Peyer's patch (tissue), 4 donors: ENCODE data around the gene FEN1. TPM values are rescaled to one million over a fixed set of nuclear protein-coding genes. Genes with fewer than 3 reads are reported as not detected.

Experiments
- DNase-seq, 3 donors: peaks; one replicate each; pipeline ENCODE4 v3.0.0-alpha.2; 2017 to 2019
- H3K27ac ChIP-seq, 4 donors: fragments of 200-600 bp; sonication (generic); one replicate each; pipeline ENCODE4 v1.5.1; 2016 to 2019
- H3K27me3 ChIP-seq, 2 donors: fragments of 200-600 bp; sonication (generic); one replicate each; pipeline ENCODE4 v1.5.1; 2019
- H3K36me3 ChIP-seq, 3 donors: fragments of 200-600 bp; sonication (generic); one replicate each; pipeline ENCODE4 v1.5.1; 2016 to 2019
- H3K4me1 ChIP-seq, 4 donors: fragments of 200-600 bp; sonication (generic); one replicate each; pipeline ENCODE4 v1.5.1; 2016 to 2019
- H3K4me3 ChIP-seq, 4 donors: fragments of 200-600 bp; sonication (generic); 1 replicate in 3 of 4; 2 replicates in 1 of 4; pipeline ENCODE4 v1.5.1; 2016 to 2019; ENCODE audit warnings: mild to moderate bottlenecking in 1 of 4
- H3K9me3 ChIP-seq, 4 donors: fragments of 200-600 bp; sonication (generic); one replicate each; pipeline ENCODE4 v1.5.1; 2016 to 2019; ENCODE audit warnings: mild to moderate bottlenecking in 1 of 4
- CTCF ChIP-seq, 6 experiments: fragments of 450-650 bp in 4 of 6; fragments of 200-600 bp in 2 of 6; sonication (generic) in 1 of 6; IDR thresholded peaks; one replicate each; pipeline ENCODE4 v1.5.1; 2017 to 2019; ENCODE audit warnings: antibody characterized with exemption in 6 of 6, mild to moderate bottlenecking in 3 of 6, moderate library complexity in 1 of 6
- POLR2A ChIP-seq, 2 donors: fragments of 450-650 bp; IDR thresholded peaks; one replicate each; pipeline ENCODE4 v1.5.1; 2017; ENCODE audit warnings: antibody characterized with exemption in 2 of 2, mild to moderate bottlenecking in 2 of 2, moderate library complexity in 2 of 2
- total RNA-seq, 4 donors: library from RNA; depleted of rRNA; stranded (reverse); fragments of >200 nt; gene quantifications; one replicate each; pipeline ENCODE4 v1.1.0, GENCODE V29; 2016

The FEN1 gene
- total RNA-seq, 4 donors from 2014 or later = 4.3 to 33.0 (median 8.8) TPM

GRCh38 chr11:61783717-61784505, 8.8 kb upstream of the FEN1 start:
- Histone ChIP-seq H3K9me3 (no peaks in the 10 kb centered on the region), H3K4me3 (no peak overlapping the region), H3K36me3 (peaks cover 0 to 81% (median 0%) of the 10 kb centered on the region in 3 donors), H3K4me1 (no peaks in the 10 kb centered on the region), H3K27me3 (no peaks in the 10 kb centered on the region), H3K27ac (no peak overlapping the region)
- DNase-seq = no peak
- TF ChIP-seq CTCF (IDR thresholded peaks at IDR 0.05) = no peak

GRCh38 chr11:61784506-61784805, 8.3 kb upstream of the FEN1 start:
- Histone ChIP-seq H3K9me3 (no peaks in the 10 kb centered on the region), H3K27ac (no peak overlapping the region), H3K4me3 (no peak overlapping the region), H3K36me3 (peaks cover 0 to 81% (median 0%) of the 10 kb centered on the region in 3 donors), H3K27me3 (no peaks in the 10 kb centered on the region), H3K4me1 (no peaks in the 10 kb centered on the region)
- TF ChIP-seq POLR2A (IDR thresholded peaks at IDR 0.05) (no peak), CTCF (IDR thresholded peaks at IDR 0.05) (no peak)
- no peak for DNase-seq

- Histone ChIP-seq H3K27ac (no peak overlapping the region), H3K9me3 (no peaks in the 10 kb centered on the region), H3K4me1 (no peaks in the 10 kb centered on the region), H3K27me3 (no peaks in the 10 kb centered on the region), H3K36me3 (peaks cover 0 to 82% (median 0%) of the 10 kb centered on the region in 3 donors), H3K4me3 (no peak overlapping the region)
- DNase-seq = no peak
- TF ChIP-seq CTCF (IDR thresholded peaks at IDR 0.05) = no peak
- no peak for TF ChIP-seq POLR2A (IDR thresholded peaks at IDR 0.05)
These were observed 6.8 kb upstream of the FEN1 start for GRCh38 chr11:61785837-61786402.

GRCh38 chr11:61787928-61788491, 4.7 kb upstream of the FEN1 start:
- Histone ChIP-seq H3K9me3 (no peaks in the 10 kb centered on the region), H3K36me3 (peaks cover 0 to 72% (median 0%) of the 10 kb centered on the region in 3 donors), H3K27me3 (no peaks in the 10 kb centered on the region), H3K4me1 (peaks cover 0 to 8% (median 0%) of the 10 kb centered on the region in 4 donors), H3K4me3 (no peak overlapping the region), H3K27ac (no peak overlapping the region)
- TF ChIP-seq POLR2A (IDR thresholded peaks at IDR 0.05) (no peak), CTCF (IDR thresholded peaks at IDR 0.05) (peak in 4 of 6 experiments; percentile 23 to 66 (median 61))
- peak in 1 of 3 donors; percentile 60 for DNase-seq

- no peaks in the 10 kb centered on the region for H3K9me3 ChIP-seq
- no peak for TF ChIP-seq POLR2A (IDR thresholded peaks at IDR 0.05)
- TF ChIP-seq CTCF (IDR thresholded peaks at IDR 0.05) = peak in 1 of 6 experiments; percentile 11
- peak overlapping the region; percentile 65 to 87 (median 80) for H3K4me3 ChIP-seq
- no peaks in the 10 kb centered on the region for H3K27me3 ChIP-seq
- H3K27ac ChIP-seq = peak overlapping the region; percentile 91 to 95 (median 93)
- H3K4me1 ChIP-seq = peaks cover 0 to 18% (median 3%) of the 10 kb centered on the region in 4 donors
- peak in 2 of 3 donors; percentile 35 to 72 for DNase-seq
- H3K36me3 ChIP-seq = peaks cover 0 to 36% (median 0%) of the 10 kb centered on the region in 3 donors
These were observed 888 bp upstream of the FEN1 start for GRCh38 chr11:61791737-61792309.
